MM.1S (cell line): Measurements from ENCODE around the gene ECEL1.
A peak's percentile ranks its signal among the peaks of the same experiment; 100 is the strongest.

Source experiments
- DNase-seq: peaks from one replicate; pipeline ENCODE4 v3.0.0-alpha.2; 2015
- H2AFZ ChIP-seq: fragments of 300-600 bp; sonication (generic); 2 replicates; pipeline ENCODE4 v1.6.0; 2016; ENCODE audit warnings: antibody characterized with exemption, low read length
- H3F3A ChIP-seq: fragments of 300-600 bp; sonication (generic); 2 replicates; pipeline ENCODE4 v1.6.1; 2016; ENCODE audit warnings: mild to moderate bottlenecking, antibody characterized with exemption, low read length, moderate library complexity, mixed read lengths; ENCODE audit not compliant: insufficient read depth
- H3K27ac ChIP-seq: fragments of 300-600 bp; sonication (generic); 2 replicates; pipeline ENCODE4 v1.5.1; 2016; ENCODE audit warnings: mild to moderate bottlenecking, low read length
- H3K27me3 ChIP-seq: fragments of 300-600 bp; sonication (generic); replicated peaks from 2 replicates; pipeline ENCODE4 v1.6.0; 2016; ENCODE audit warnings: low read length; ENCODE audit not compliant: insufficient read depth
- H3K36me3 ChIP-seq: fragments of 300-600 bp; sonication (generic); replicated peaks from 2 replicates; pipeline ENCODE4 v1.6.1; 2016; ENCODE audit warnings: mild to moderate bottlenecking, low read length, mixed read lengths; ENCODE audit not compliant: insufficient read depth
- H3K4me1 ChIP-seq: fragments of 300-600 bp; sonication (generic); 2 replicates; pipeline ENCODE4 v1.6.1; 2016; ENCODE audit warnings: low read length, mixed read lengths
- H3K4me2 ChIP-seq: fragments of 300-600 bp; sonication (generic); 2 replicates; pipeline ENCODE4 v1.6.0; 2016; ENCODE audit warnings: low read depth, low read length
- H3K4me3 ChIP-seq: fragments of 300-600 bp; sonication (generic); 2 replicates; pipeline ENCODE4 v1.5.1; 2016; ENCODE audit warnings: low read length, mixed read lengths
- H3K79me2 ChIP-seq: fragments of 300-600 bp; sonication (generic); 2 replicates; pipeline ENCODE4 v1.6.1; 2016; ENCODE audit warnings: mixed run types, low read length, mixed read lengths
- H3K9ac ChIP-seq: fragments of 300-600 bp; sonication (generic); 2 replicates; pipeline ENCODE4 v1.6.1; 2016; ENCODE audit warnings: low read length, mixed read lengths
- H3K9me2 ChIP-seq: fragments of 300-600 bp; sonication (generic); replicated peaks from 2 replicates; pipeline ENCODE4 v1.6.1; 2016; ENCODE audit warnings: mild to moderate bottlenecking, low read length, mixed read lengths; ENCODE audit not compliant: insufficient read depth
- H3K9me3 ChIP-seq: fragments of 300-600 bp; sonication (generic); replicated peaks from 2 replicates; pipeline ENCODE4 v1.6.1; 2016; ENCODE audit warnings: mild to moderate bottlenecking, low read length, mixed read lengths; ENCODE audit not compliant: insufficient read depth
- H4K20me1 ChIP-seq: fragments of 300-600 bp; sonication (generic); 2 replicates; pipeline ENCODE4 v1.6.1; 2016; ENCODE audit warnings: mild to moderate bottlenecking, low read length, moderate library complexity, mixed read lengths; ENCODE audit not compliant: insufficient read depth
- EZH2 ChIP-seq: fragments of 300-600 bp; sonication (generic); optimal IDR thresholded peaks from 2 replicates; pipeline ENCODE3; 2017; ENCODE audit warnings: low read depth, mild to moderate bottlenecking, antibody characterized with exemption, low read length, mixed read lengths
- EZH2phosphoT487 ChIP-seq: fragments of 300-600 bp; sonication (generic); IDR thresholded peaks from 2 replicates; pipeline ENCODE4 v1.6.1; 2018; ENCODE audit warnings: antibody characterized with exemption, low read length
- TF ChIP-seq, protein P1 (sequence below): fragments of 300-600 bp; sonication (generic); IDR thresholded peaks from 2 replicates; pipeline ENCODE4 v1.5.1; 2016; ENCODE audit warnings: antibody characterized with exemption, low read length, mixed read lengths

ECEL1 gene

DNA sequence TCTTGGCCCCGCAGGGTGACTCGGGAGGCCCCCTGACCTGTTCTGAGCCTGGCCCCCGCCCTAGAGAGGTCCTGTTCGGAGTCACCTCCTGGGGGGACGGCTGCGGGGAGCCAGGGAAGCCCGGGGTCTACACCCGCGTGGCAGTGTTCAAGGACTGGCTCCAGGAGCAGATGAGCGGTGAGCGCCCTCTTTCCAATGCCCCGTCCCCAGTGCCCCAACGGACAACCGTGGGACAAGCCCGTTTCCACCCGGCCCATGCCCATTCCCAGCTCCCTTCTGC lies 35.7 kb upstream of the ECEL1 start:
- Histone ChIP-seq H3K36me3 (no peaks in the 10 kb centered on the region), H3K4me3 (no peak overlapping the region), H2AFZ (no peak overlapping the region), H3K9me2 (no peaks in the 10 kb centered on the region), H4K20me1 (no peaks in the 10 kb centered on the region), H3K4me1 (no peaks in the 10 kb centered on the region), H3K27me3 (peaks cover 59% of the 10 kb centered on the region), H3K79me2 (no peaks in the 10 kb centered on the region), H3K9me3 (no peaks in the 10 kb centered on the region), H3K4me2 (no peak overlapping the region), H3K27ac (no peak overlapping the region), H3F3A (no peaks in the 10 kb centered on the region), H3K9ac (no peak overlapping the region)
- DNase-seq, result no peak
- TF ChIP-seq, protein P1, sequence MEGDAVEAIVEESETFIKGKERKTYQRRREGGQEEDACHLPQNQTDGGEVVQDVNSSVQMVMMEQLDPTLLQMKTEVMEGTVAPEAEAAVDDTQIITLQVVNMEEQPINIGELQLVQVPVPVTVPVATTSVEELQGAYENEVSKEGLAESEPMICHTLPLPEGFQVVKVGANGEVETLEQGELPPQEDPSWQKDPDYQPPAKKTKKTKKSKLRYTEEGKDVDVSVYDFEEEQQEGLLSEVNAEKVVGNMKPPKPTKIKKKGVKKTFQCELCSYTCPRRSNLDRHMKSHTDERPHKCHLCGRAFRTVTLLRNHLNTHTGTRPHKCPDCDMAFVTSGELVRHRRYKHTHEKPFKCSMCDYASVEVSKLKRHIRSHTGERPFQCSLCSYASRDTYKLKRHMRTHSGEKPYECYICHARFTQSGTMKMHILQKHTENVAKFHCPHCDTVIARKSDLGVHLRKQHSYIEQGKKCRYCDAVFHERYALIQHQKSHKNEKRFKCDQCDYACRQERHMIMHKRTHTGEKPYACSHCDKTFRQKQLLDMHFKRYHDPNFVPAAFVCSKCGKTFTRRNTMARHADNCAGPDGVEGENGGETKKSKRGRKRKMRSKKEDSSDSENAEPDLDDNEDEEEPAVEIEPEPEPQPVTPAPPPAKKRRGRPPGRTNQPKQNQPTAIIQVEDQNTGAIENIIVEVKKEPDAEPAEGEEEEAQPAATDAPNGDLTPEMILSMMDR, result no peak
- TF ChIP-seq EZH2, result no peak
- TF ChIP-seq EZH2phosphoT487, result no peak

DNA sequence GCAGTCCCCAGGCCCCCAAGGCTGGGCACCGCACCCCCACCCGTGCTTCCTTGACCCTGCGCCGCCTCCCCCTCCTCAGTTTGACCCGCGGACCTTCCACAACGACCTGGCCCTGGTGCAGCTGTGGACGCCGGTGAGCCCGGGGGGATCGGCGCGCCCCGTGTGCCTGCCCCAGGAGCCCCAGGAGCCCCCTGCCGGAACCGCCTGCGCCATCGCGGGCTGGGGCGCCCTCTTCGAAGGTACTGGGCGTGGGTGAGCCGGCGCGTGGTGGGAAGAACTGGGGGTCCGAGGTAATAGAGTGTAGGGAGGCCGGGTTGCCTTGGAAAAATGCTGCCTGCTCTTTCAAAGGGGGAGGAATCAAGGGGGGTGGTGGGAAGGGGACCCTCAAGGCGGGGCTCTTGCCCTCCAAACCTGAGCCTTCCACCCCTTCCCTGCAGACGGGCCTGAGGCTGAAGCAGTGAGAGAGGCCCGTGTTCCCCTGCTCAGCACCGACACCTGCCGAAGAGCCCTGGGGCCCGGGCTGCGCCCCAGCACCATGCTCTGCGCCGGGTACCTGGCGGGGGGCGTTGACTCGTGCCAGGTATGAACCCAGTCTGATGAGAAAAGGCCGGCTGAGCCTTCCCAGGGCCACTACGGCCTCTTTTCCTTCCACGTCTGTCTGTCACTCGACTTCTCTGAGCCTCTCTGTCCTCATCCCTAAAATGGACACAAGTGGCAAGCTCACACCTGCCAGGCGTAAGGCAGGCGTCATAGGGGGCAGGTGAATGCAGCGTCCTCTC lies 35.2 kb upstream of the ECEL1 start:
- peak overlapping the region; percentile 42; the same call in 1 of the 2 replicates for H3K4me3 ChIP-seq
- no peak for DNase-seq
- H2AFZ ChIP-seq, result no peak overlapping the region
- TF ChIP-seq, protein P1, result no peak
- TF ChIP-seq EZH2, result no peak
- no peak for TF ChIP-seq EZH2phosphoT487
- H3K9me2 ChIP-seq, result no peaks in the 10 kb centered on the region
- no peak overlapping the region for H3K9ac ChIP-seq
- H3K79me2 ChIP-seq, result no peaks in the 10 kb centered on the region
- H3F3A ChIP-seq, result no peaks in the 10 kb centered on the region
- H4K20me1 ChIP-seq, result no peaks in the 10 kb centered on the region
- no peak overlapping the region for H3K27ac ChIP-seq
- H3K9me3 ChIP-seq, result no peaks in the 10 kb centered on the region
- H3K4me1 ChIP-seq, result no peaks in the 10 kb centered on the region
- peak overlapping the region; percentile 70; the same call in 1 of the 2 replicates for H3K4me2 ChIP-seq
- no peaks in the 10 kb centered on the region for H3K36me3 ChIP-seq
- H3K27me3 ChIP-seq, result peaks cover 59% of the 10 kb centered on the region

DNA sequence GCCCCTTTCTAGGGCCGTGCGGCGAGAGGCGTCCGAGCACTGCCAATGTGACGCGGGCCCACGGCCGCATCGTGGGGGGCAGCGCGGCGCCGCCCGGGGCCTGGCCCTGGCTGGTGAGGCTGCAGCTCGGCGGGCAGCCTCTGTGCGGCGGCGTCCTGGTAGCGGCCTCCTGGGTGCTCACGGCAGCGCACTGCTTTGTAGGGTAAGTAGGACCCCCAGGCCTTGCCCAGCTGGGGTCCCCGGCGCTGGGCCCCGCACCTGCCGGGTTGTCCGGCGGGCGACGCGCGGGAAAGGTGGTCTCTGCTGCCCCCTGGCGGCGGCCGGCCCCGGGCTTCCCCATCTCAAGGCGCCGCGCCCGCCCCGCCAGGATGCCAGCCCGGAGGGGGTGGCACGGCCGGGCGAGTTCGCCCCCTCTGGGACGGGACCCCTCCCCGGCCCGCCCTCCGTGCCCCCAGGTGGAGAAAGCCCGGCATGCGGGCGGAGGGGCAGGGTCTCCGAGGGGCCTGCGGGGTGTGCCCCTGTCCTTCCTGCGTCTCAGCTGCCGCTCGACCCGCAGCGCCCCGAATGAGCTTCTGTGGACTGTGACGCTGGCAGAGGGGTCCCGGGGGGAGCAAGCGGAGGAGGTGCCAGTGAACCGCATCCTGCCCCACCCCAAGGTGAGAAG lies 34.5 kb upstream of the ECEL1 start:
- no peak overlapping the region for H3K27ac ChIP-seq

More for the DNA sequence above, 34.5 kb upstream of the ECEL1 start:
- Histone ChIP-seq H2AFZ (no peak overlapping the region), H3K4me3 (peak overlapping the region; percentile 42), H3K4me1 (no peaks in the 10 kb centered on the region), H3K9me3 (no peaks in the 10 kb centered on the region), H4K20me1 (no peaks in the 10 kb centered on the region), H3K4me2 (peak overlapping the region; percentile 70; the same call in 1 of the 2 replicates), H3K9ac (no peak overlapping the region), H3K36me3 (no peaks in the 10 kb centered on the region), H3F3A (no peaks in the 10 kb centered on the region), H3K79me2 (no peaks in the 10 kb centered on the region), H3K27me3 (peaks cover 59% of the 10 kb centered on the region), H3K9me2 (no peaks in the 10 kb centered on the region)
- TF ChIP-seq, protein P1, result peak; percentile 54
- TF ChIP-seq EZH2, result no peak
- DNase-seq, result peak; percentile 16
